Measurements from ENCODE around the gene MAP3K10. TPM values are rescaled to one million over a fixed set of nuclear protein-coding genes. Genes with fewer than 3 reads are reported as not detected.

MAP3K10 gene
- total and polyA plus RNA-seq, 2 of the 13 experiments (the other 11 are each of a cell fraction or from before 2014, with no cell fraction given): 3.4 to 5.0 TPM

DNA sequence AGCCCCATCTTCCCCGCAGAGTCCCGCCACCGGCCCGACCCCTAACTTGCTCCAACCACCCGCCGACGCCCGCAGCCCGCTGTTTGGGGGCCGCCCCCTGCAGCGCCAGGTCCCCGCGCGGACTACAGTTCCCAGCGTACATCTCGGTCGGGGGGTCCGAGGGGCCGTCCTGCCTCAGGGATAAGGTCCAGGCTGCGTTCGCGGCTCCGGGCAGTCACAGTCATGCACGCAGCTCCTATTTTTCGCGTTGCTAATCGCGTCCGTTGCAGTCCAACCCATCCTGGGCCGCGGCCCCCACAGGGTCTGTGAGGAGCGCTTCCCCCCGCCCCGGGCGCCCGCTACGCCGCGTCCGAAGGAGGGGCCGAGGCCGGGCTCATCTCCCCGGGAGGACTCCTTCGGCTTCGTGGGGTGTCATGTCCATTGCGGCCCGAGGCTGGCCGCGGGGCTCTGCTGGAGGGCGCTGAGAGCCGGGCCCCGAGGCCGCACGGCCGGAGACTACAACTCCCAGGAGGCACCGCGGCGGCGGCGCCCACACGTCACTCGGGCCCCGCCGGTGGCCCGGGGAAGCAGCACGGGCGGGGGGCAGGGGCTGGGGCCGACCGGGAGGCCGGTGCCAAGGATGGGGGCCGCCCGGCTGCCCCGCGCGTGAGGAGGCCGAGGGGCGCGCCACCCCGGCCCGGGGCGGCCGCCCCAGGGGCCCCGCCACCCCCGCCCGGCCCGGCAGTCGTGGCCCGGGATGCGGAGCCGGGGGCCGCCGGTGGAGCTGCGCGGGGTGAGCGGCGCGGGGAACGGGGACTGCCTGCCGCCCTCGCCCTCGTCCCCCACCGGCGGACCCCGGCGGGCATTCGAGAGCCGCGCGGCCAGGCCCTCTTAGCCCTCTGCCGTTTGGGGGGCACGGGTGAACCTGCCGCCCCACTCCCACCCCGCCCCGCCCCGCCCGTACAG lies at the start of gene MAP3K10 (continued):
- TF ChIP-seq, protein P1, sequence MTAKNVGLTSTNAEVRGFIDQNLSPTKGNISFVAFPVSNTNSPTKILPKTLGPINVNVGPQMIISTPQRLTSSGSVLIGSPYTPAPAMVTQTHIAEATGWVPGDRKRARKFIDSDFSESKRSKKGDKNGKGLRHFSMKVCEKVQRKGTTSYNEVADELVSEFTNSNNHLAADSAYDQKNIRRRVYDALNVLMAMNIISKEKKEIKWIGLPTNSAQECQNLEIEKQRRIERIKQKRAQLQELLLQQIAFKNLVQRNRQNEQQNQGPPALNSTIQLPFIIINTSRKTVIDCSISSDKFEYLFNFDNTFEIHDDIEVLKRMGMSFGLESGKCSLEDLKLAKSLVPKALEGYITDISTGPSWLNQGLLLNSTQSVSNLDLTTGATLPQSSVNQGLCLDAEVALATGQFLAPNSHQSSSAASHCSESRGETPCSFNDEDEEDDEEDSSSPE (CRISPR knock-in tag; IDR thresholded peaks at IDR 0.05): peak; percentile 47
- TF ChIP-seq, protein P2, sequence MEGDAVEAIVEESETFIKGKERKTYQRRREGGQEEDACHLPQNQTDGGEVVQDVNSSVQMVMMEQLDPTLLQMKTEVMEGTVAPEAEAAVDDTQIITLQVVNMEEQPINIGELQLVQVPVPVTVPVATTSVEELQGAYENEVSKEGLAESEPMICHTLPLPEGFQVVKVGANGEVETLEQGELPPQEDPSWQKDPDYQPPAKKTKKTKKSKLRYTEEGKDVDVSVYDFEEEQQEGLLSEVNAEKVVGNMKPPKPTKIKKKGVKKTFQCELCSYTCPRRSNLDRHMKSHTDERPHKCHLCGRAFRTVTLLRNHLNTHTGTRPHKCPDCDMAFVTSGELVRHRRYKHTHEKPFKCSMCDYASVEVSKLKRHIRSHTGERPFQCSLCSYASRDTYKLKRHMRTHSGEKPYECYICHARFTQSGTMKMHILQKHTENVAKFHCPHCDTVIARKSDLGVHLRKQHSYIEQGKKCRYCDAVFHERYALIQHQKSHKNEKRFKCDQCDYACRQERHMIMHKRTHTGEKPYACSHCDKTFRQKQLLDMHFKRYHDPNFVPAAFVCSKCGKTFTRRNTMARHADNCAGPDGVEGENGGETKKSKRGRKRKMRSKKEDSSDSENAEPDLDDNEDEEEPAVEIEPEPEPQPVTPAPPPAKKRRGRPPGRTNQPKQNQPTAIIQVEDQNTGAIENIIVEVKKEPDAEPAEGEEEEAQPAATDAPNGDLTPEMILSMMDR (CRISPR knock-in tag; IDR thresholded peaks at IDR 0.05): no peak; the same call in 1 of the 2 replicates
- TF ChIP-seq ZFP41 (CRISPR knock-in tag; IDR thresholded peaks at IDR 0.05; ENCODE audit: borderline replicate concordance) (no peak; the same call in 1 of the 2 replicates), ZBTB1 (CRISPR knock-in tag; IDR thresholded peaks at IDR 0.05; ENCODE audit: borderline replicate concordance) (no peak), ZNF776 (CRISPR knock-in tag; IDR thresholded peaks at IDR 0.05) (peak; percentile 69; the same call in 1 of the 2 replicates), FOXO1 (CRISPR knock-in tag; IDR thresholded peaks at IDR 0.05) (peak; percentile 38; the same call in 1 of the 2 replicates), ZKSCAN5 (CRISPR knock-in tag; IDR thresholded peaks at IDR 0.05) (no peak), ZNF101 (CRISPR knock-in tag; IDR thresholded peaks at IDR 0.05; ENCODE audit: borderline replicate concordance, low read depth) (no peak), ZNF777 (CRISPR knock-in tag; IDR thresholded peaks at IDR 0.05) (peak; percentile 64; the same call in 1 of the 2 replicates), ZNF530 (CRISPR knock-in tag; IDR thresholded peaks at IDR 0.05; ENCODE audit: low read depth) (no peak), EED (CRISPR knock-in tag; IDR thresholded peaks at IDR 0.05) (no peak), STAG1 (CRISPR knock-in tag; IDR thresholded peaks at IDR 0.05) (no peak)
- TF ChIP-seq, protein P3, sequence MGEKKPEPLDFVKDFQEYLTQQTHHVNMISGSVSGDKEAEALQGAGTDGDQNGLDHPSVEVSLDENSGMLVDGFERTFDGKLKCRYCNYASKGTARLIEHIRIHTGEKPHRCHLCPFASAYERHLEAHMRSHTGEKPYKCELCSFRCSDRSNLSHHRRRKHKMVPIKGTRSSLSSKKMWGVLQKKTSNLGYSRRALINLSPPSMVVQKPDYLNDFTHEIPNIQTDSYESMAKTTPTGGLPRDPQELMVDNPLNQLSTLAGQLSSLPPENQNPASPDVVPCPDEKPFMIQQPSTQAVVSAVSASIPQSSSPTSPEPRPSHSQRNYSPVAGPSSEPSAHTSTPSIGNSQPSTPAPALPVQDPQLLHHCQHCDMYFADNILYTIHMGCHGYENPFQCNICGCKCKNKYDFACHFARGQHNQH (CRISPR knock-in tag; IDR thresholded peaks at IDR 0.05): peak; percentile 65; the same call in 1 of the 2 replicates
- TF ChIP-seq, protein P4, sequence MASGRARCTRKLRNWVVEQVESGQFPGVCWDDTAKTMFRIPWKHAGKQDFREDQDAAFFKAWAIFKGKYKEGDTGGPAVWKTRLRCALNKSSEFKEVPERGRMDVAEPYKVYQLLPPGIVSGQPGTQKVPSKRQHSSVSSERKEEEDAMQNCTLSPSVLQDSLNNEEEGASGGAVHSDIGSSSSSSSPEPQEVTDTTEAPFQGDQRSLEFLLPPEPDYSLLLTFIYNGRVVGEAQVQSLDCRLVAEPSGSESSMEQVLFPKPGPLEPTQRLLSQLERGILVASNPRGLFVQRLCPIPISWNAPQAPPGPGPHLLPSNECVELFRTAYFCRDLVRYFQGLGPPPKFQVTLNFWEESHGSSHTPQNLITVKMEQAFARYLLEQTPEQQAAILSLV (CRISPR knock-in tag; IDR thresholded peaks at IDR 0.05; ENCODE audit: borderline replicate concordance): peak; percentile 61; the same call in 1 of the 2 replicates
- TF ChIP-seq, protein P5, sequence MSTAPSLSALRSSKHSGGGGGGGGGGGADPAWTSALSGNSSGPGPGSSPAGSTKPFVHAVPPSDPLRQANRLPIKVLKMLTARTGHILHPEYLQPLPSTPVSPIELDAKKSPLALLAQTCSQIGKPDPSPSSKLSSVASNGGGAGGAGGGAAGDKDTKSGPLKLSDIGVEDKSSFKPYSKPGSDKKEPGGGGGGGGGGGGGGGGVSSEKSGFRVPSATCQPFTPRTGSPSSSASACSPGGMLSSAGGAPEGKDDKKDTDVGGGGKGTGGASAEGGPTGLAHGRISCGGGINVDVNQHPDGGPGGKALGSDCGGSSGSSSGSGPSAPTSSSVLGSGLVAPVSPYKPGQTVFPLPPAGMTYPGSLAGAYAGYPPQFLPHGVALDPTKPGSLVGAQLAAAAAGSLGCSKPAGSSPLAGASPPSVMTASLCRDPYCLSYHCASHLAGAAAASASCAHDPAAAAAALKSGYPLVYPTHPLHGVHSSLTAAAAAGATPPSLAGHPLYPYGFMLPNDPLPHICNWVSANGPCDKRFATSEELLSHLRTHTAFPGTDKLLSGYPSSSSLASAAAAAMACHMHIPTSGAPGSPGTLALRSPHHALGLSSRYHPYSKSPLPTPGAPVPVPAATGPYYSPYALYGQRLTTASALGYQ (CRISPR knock-in tag; IDR thresholded peaks at IDR 0.05): peak; percentile 43

Data from HepG2 (cell line).